K562 (cell line): ENCODE results near the gene CSNK1G1. TPM values are rescaled to one million over a fixed set of nuclear protein-coding genes. Genes with fewer than 3 reads are reported as not detected.

Source experiments
- CHD7 ChIP-seq: fragments of 200-600 bp; sonication (generic); IDR thresholded peaks from one replicate; pipeline ENCODE4 v1.6.1; 2012; ENCODE audit warnings: mild to moderate bottlenecking, low read depth, low read length, inconsistent platforms
- COPS2 ChIP-seq: fragments of 450-650 bp; conservative IDR thresholded peaks from 2 replicates; pipeline ENCODE4 v1.6.1; 2016; ENCODE audit warnings: mild to moderate bottlenecking, moderate library complexity
- FOXP1 ChIP-seq: sonication (generic); formaldehyde crosslinking; IDR thresholded peaks from 2 replicates; pipeline ENCODE4 v1.8.0; 2022; ENCODE audit warnings: mild to moderate bottlenecking, missing genetic modification reagents
- GTF2F1 ChIP-seq: IDR thresholded peaks from 2 replicates; pipeline ENCODE4 v1.6.1; 2011; ENCODE audit warnings: low read depth, low read length, improper control_type of control experiment
- HDAC1 ChIP-seq, 2 experiments: fragments of 450-650 bp; IDR thresholded peaks; 2 replicates each; pipeline ENCODE4 v1.6.1; 2016 to 2017; ENCODE audit warnings: inconsistent platforms in 1 of 2, mild to moderate bottlenecking in 1 of 2, moderate library complexity in 1 of 2
- MAZ ChIP-seq, 2 experiments: fragments of 450-650 bp in 1 of 2; sonication (generic) in 1 of 2; formaldehyde crosslinking; IDR thresholded peaks in 1 of 2; conservative IDR thresholded peaks in 1 of 2; 2 replicates each; pipeline versions ENCODE4 v1.4.0 to v1.5.0; 2020; ENCODE audit warnings: mild to moderate bottlenecking in 1 of 2, missing genetic modification reagents in 1 of 2
- NFE2L1 ChIP-seq: fragments of 450-650 bp; IDR thresholded peaks from 2 replicates; pipeline ENCODE4 v1.6.1; 2016; ENCODE audit warnings: missing genetic modification characterization, low read depth, mild to moderate bottlenecking, missing compliant biosample characterization, moderate library complexity, borderline replicate concordance
- RFX5 ChIP-seq: IDR thresholded peaks from 2 replicates; pipeline ENCODE4 v1.6.1; 2011; ENCODE audit warnings: low read depth, mild to moderate bottlenecking, improper control_type of control experiment, low read length
- RHOXF2B ChIP-seq: fragments of 250-450 bp; sonication (Bioruptor Pico); conservative IDR thresholded peaks from 2 replicates; pipeline ENCODE4 v1.5.1; 2021
- YBX1 ChIP-seq: fragments of 450-650 bp; IDR thresholded peaks from 2 replicates; pipeline ENCODE4 v1.7.1; 2016; ENCODE audit warnings: mild to moderate bottlenecking
- polyA plus RNA-seq, 8 experiments: library from polyadenylated mRNA; depleted of rRNA in 4 of 8; stranded (reverse) in 5 of 8; unstranded in 3 of 8; fragments of >200 nt; fragmentation: Nextera tagmentation in 2 of 8; fragmentation: Illumina TruSeq in 1 of 8; extraction: Ambion mirVana in 2 of 8; extraction: Trizol in 1 of 8; gene quantifications; 2 replicates each; pipeline versions ENCODE4 v1.2.1 to v1.2.3, GENCODE V29; 2011 to 2014; ENCODE audit warnings: inconsistent platforms in 1 of 8, missing spikeins in 1 of 8
- total RNA-seq, 7 experiments: library from RNA; depleted of rRNA in 6 of 7; stranded (reverse); fragments of >200 nt in 6 of 7; fragmentation: Illumina TruSeq in 2 of 7; extraction: Trizol in 2 of 7; gene quantifications; 2 replicates each; pipeline versions ENCODE4 v1.2.1 to v1.2.3, GENCODE V29; 2011 to 2021; ENCODE audit warnings: low replicate concordance in 1 of 7
- TF ChIP-seq, protein P1 (sequence below): sonication (generic); formaldehyde crosslinking; IDR thresholded peaks from 2 replicates; pipeline ENCODE4 v1.8.1; 2023; ENCODE audit warnings: missing genetic modification reagents, mild to moderate bottlenecking, borderline replicate concordance

CSNK1G1 gene
- total and polyA plus RNA-seq, 9 of the 15 experiments (the other 6 are each of a cell fraction or from before 2014, with no cell fraction given): 4.5 to 18.5 (median 9.5) TPM

DNA sequence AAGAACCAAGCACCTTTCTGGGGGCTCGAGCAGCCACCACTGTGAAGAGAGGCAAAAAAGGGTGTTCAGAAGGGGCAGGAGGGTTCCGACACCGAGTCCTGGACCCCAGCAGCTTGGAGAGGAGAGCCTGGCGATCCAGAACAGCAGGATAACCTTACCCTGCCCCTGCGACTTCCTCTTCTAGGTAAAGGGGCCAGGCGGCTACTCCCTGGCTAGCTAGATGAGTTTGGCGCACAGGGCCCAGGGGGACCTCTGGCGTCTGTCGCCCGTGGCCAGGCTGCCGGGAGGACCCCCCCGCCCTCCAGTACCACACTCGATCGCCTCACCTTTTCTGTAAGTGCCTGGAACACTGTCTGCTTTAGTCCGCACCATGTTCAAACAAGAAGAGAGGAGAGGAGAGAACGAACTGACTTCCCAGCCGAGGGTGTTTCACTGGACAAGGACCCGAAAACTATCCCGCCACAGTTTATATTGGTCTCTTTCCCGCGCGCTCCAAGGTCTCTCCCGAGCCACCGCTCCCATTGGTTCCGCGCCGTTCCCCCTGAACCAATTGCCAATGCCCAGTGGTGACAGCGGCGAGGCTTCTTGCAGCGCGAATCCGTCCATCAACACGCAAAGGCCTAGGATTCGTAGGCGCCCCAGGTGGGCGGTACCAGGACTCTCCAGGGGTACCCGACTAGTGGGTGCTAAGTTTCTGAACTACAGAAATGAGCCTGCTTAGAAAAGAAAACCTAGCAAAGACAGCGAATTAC lies 25.2 kb upstream of the CSNK1G1 start, which contains the start of gene PCLAF (continued):
- TF ChIP-seq, protein P1, sequence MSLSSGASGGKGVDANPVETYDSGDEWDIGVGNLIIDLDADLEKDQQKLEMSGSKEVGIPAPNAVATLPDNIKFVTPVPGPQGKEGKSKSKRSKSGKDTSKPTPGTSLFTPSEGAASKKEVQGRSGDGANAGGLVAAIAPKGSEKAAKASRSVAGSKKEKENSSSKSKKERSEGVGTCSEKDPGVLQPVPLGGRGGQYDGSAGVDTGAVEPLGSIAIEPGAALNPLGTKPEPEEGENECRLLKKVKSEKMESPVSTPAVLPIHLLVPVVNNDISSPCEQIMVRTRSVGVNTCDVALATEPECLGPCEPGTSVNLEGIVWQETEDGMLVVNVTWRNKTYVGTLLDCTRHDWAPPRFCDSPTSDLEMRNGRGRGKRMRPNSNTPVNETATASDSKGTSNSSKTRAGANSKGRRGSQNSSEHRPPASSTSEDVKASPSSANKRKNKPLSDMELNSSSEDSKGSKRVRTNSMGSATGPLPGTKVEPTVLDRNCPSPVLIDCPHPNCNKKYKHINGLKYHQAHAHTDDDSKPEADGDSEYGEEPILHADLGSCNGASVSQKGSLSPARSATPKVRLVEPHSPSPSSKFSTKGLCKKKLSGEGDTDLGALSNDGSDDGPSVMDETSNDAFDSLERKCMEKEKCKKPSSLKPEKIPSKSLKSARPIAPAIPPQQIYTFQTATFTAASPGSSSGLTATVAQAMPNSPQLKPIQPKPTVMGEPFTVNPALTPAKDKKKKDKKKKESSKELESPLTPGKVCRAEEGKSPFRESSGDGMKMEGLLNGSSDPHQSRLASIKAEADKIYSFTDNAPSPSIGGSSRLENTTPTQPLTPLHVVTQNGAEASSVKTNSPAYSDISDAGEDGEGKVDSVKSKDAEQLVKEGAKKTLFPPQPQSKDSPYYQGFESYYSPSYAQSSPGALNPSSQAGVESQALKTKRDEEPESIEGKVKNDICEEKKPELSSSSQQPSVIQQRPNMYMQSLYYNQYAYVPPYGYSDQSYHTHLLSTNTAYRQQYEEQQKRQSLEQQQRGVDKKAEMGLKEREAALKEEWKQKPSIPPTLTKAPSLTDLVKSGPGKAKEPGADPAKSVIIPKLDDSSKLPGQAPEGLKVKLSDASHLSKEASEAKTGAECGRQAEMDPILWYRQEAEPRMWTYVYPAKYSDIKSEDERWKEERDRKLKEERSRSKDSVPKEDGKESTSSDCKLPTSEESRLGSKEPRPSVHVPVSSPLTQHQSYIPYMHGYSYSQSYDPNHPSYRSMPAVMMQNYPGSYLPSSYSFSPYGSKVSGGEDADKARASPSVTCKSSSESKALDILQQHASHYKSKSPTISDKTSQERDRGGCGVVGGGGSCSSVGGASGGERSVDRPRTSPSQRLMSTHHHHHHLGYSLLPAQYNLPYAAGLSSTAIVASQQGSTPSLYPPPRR: no peak
- TF ChIP-seq COPS2: no peak
- peak; percentile 47; the same call in 1 of the 2 replicates for TF ChIP-seq FOXP1 (CRISPR knock-in tag)
- TF ChIP-seq MAZ (CRISPR knock-in tag; conservative IDR thresholded peaks at IDR 0.05 in 1 of 2, IDR thresholded peaks at IDR 0.05 in 1 of 2): peak in 1 of 2 experiments; percentile 38; a peak in 2 of 4 replicates
- TF ChIP-seq RFX5: no peak
- TF ChIP-seq NFE2L1 (tag): no peak
- TF ChIP-seq RHOXF2B (CRISPR knock-in tag): no peak
- TF ChIP-seq YBX1: no peak
- no peak for TF ChIP-seq CHD7
- TF ChIP-seq GTF2F1: peak; percentile 95
- TF ChIP-seq HDAC1 (IDR thresholded peaks at IDR 0.05): peak in 1 of 2 experiments; percentile 90; a peak in 2 of 4 replicates
